Hindlimb muscle (tissue), 1 donor: ENCODE measurements around the gene LRRC27. TPM values are rescaled to one million over a fixed set of nuclear protein-coding genes. Genes with fewer than 3 reads are reported as not detected.
"Not testable (repeated sequence)": the region's sequence is repeated elsewhere in the genome, so short reads cannot be mapped to it uniquely, and the experiment has no call there.

Experiments used
- DNase-seq: peaks from one replicate; pipeline ENCODE4 v3.0.0-alpha.2; 2013
- polyA plus RNA-seq: library from polyadenylated mRNA; unstranded; fragments of 120-200 nt; gene quantifications from one replicate; pipeline ENCODE4 v1.2.1, GENCODE V29; 2013; ENCODE audit not compliant: insufficient read length

LRRC27 gene
- polyA plus RNA-seq, 1 donor = 7.7 TPM

- DNase-seq = not testable (repeated sequence)
Observed at GRCh38 chr10:132337854-132338253, 5.9 kb downstream of the LRRC27 start.

- no peak for DNase-seq
Observed at GRCh38 chr10:132338876-132339275, 6.9 kb downstream of the LRRC27 start.

- DNase-seq = no peak
Observed at GRCh38 chr10:132339276-132339675, 7.3 kb downstream of the LRRC27 start.

- DNase-seq = no peak
Observed at GRCh38 chr10:132341017-132341416, 9.0 kb downstream of the LRRC27 start.

GRCh38 chr10:132341781-132342180 lies 9.8 kb downstream of the LRRC27 start:
- DNase-seq = no peak

- no peak for DNase-seq
Observed at GRCh38 chr10:132342553-132342952, 10.6 kb downstream of the LRRC27 start.

GRCh38 chr10:132344386-132344785 lies 12.4 kb downstream of the LRRC27 start:
- DNase-seq = no peak

- DNase-seq = no peak
Observed at GRCh38 chr10:132345345-132345744, 13.4 kb downstream of the LRRC27 start.

- no peak for DNase-seq
Observed at GRCh38 chr10:132346806-132347205, 14.8 kb downstream of the LRRC27 start.

- no peak for DNase-seq
Observed at GRCh38 chr10:132347211-132347930, 15.4 kb downstream of the LRRC27 start.

- no peak for DNase-seq
Observed at GRCh38 chr10:132347931-132348267, 15.9 kb downstream of the LRRC27 start.

- DNase-seq = no peak
Observed at GRCh38 chr10:132349766-132350165, 17.8 kb downstream of the LRRC27 start.

GRCh38 chr10:132350391-132350790 lies 18.4 kb downstream of the LRRC27 start:
- no peak for DNase-seq

- no peak for DNase-seq
Observed at GRCh38 chr10:132350946-132351345, 19.0 kb downstream of the LRRC27 start.

GRCh38 chr10:132351611-132352010 lies 19.6 kb downstream of the LRRC27 start:
- no peak for DNase-seq

GRCh38 chr10:132352462-132353308 lies 20.7 kb downstream of the LRRC27 start:
- peak; percentile 71 for DNase-seq

- no peak for DNase-seq
Observed at GRCh38 chr10:132353456-132354355, 21.7 kb downstream of the LRRC27 start.

GRCh38 chr10:132354356-132355094 lies 22.5 kb downstream of the LRRC27 start:
- no peak for DNase-seq

GRCh38 chr10:132355297-132355696 lies 23.3 kb downstream of the LRRC27 start:
- DNase-seq = no peak

GRCh38 chr10:132355754-132356153 lies 23.8 kb downstream of the LRRC27 start:
- no peak for DNase-seq

GRCh38 chr10:132356621-132357195 lies 24.7 kb downstream of the LRRC27 start:
- DNase-seq = no peak
